ENCODE results near the gene HOXA4.

Gene HOXA4

DNA sequence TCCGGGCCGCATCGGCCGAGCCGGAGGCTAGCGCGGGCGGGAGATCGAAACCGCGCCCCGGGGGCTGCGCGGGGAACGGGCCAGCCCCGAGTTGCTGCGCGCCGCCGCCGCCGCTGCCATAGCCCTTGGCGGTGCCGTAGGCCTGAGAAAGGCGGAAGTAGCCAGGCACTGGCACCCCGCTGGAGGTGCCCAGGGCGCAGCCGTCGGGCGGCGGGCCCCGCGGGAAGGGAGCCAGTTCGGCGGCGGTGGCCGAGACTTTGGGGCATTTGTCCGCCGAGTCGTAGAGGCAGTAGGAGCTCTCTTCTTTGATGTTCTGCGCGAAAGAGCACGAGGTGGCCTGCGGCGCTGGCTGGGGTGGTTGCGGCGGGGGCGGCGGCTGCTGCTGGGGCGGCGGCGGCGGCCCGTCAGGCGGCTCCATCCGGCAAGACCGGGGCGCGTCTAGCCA is 43.0 kb upstream of the HOXA4 start:
- peak overlapping the region; percentile 95 for H4K8ac ChIP-seq (ENCODE audit: low read length)
- H3K9me3 ChIP-seq (ENCODE audit: control insufficient read depth, low read length) = no peaks in the 10 kb centered on the region
- peak overlapping the region; percentile 48 for H3K27ac ChIP-seq (ENCODE audit: low read length, poor library complexity, severe bottlenecking)
- peak overlapping the region; percentile 54 to 82 for H3K4ac ChIP-seq (ENCODE audit: low read depth in 1 of 2, low read length in 2 of 2)
- H2BK12ac ChIP-seq (ENCODE audit: low read length in 2 of 2) = peak overlapping the region; percentile 40 to 83
- no peak overlapping the region for H2AFZ ChIP-seq (ENCODE audit: low read depth, low read length)
- peak overlapping the region; percentile 88 for H2BK5ac ChIP-seq (ENCODE audit: low read depth, low read length, poor library complexity, severe bottlenecking)
- H3K27me3 ChIP-seq (ENCODE audit: control insufficient read depth in 1 of 2, insufficient read depth in 1 of 2, low read length in 2 of 2) = peaks cover 0 to 8% of the 10 kb centered on the region in 2 experiments
- H4K91ac ChIP-seq (ENCODE audit: low read length) = peak overlapping the region; percentile 89
- peak overlapping the region; percentile 58 to 92 for H3K4me3 ChIP-seq (ENCODE audit: insufficient read depth in 1 of 2, low read depth in 1 of 2, low read length in 2 of 2)
- DNase-seq = peak; percentile 50
- no peaks in the 10 kb centered on the region for H3K4me1 ChIP-seq (ENCODE audit: control insufficient read depth, insufficient read depth, low read depth, low read length)
- H3K23ac ChIP-seq (ENCODE audit: low read length in 2 of 2) = peak overlapping the region; percentile 74 to 95
- no peak overlapping the region for H2AK5ac ChIP-seq (ENCODE audit: low read length, severe bottlenecking)
- H2BK120ac ChIP-seq (ENCODE audit: low read depth, low read length) = peak overlapping the region; percentile 96
- peak overlapping the region; percentile 15 to 80 for H3K14ac ChIP-seq (ENCODE audit: low read length in 2 of 2)
- no peaks in the 10 kb centered on the region for H3K79me1 ChIP-seq (replicated peaks; ENCODE audit: low read length, poor library complexity, severe bottlenecking)
- peak overlapping the region; percentile 90 to 91 for H3K18ac ChIP-seq (ENCODE audit: low read depth in 1 of 2, low read length in 2 of 2)
- peak overlapping the region; percentile 60 for H3K4me2 ChIP-seq (ENCODE audit: low read length, poor library complexity, severe bottlenecking)
- H3K9ac ChIP-seq (ENCODE audit: low read length) = peak overlapping the region; percentile 90
- peak overlapping the region; percentile 91 for H2BK15ac ChIP-seq (ENCODE audit: low read depth, poor library complexity, severe bottlenecking)
- 2% methylated on average over 51 of the region's 59 CpGs for WGBS
- H3K36me3 ChIP-seq (ENCODE audit: control insufficient read depth in 1 of 2, insufficient read depth in 2 of 2, low read depth in 1 of 2, low read length in 2 of 2) = peaks cover 4 to 68% of the 10 kb centered on the region in 2 experiments

DNA sequence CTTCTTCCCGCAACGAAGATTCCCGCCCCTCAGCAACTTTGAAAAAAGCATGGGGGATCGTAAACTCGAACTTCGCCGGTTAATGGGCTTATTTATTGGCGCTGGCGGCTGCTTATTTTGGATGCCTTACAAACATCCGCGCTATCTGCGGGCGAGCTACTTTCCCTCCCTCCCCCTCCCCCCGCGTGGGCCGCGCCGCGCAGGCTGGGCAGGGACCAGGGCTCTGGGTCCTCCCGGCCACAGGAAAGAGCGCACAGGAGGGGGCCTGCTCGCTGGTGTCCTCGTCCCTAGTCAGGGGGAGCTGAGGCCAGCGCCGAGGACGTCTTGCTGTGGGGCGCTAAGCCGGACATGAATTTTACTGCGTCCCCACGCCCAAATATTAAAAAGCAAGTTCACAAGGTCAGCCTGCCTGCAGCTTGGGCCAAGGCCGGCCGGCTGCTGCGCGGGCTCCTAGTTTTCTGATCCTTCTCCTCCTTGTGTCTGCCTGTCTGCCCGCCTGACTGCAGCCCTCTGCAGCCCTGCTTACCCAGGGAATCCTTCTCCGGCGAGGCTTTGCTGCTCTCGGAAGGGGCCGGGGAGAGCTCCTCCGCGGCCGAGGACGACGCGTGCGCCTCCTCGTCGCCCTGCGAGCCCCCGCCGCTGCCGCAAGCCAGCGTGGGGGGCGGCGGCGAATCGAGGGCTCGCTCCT is 42.4 kb upstream of the HOXA4 start:
- peak overlapping the region; percentile 64 to 90 for H3K18ac ChIP-seq (ENCODE audit: low read depth in 1 of 2, low read length in 2 of 2)
- H2AK5ac ChIP-seq (ENCODE audit: low read length, severe bottlenecking) = peak overlapping the region; percentile 83
- peak overlapping the region; percentile 95 for H4K8ac ChIP-seq (ENCODE audit: low read length)
- H2BK5ac ChIP-seq (ENCODE audit: low read depth, low read length, poor library complexity, severe bottlenecking) = peak overlapping the region; percentile 77
- peaks cover 0 to 8% of the 10 kb centered on the region in 2 experiments for H3K27me3 ChIP-seq (ENCODE audit: control insufficient read depth in 1 of 2, insufficient read depth in 1 of 2, low read length in 2 of 2)
- no peak overlapping the region for H2BK15ac ChIP-seq (ENCODE audit: low read depth, poor library complexity, severe bottlenecking)
- peak overlapping the region; percentile 96 for H2BK120ac ChIP-seq (ENCODE audit: low read depth, low read length)
- H2BK12ac ChIP-seq (ENCODE audit: low read length in 2 of 2) = peak overlapping the region in 1 of 2 experiments; percentile 83
- H3K79me1 ChIP-seq (replicated peaks; ENCODE audit: low read length, poor library complexity, severe bottlenecking) = no peaks in the 10 kb centered on the region
- peak overlapping the region; percentile 58 to 92 for H3K4me3 ChIP-seq (ENCODE audit: insufficient read depth in 1 of 2, low read depth in 1 of 2, low read length in 2 of 2)
- peak overlapping the region; percentile 54 to 59 for H3K4ac ChIP-seq (ENCODE audit: low read depth in 1 of 2, low read length in 2 of 2)
- H2AFZ ChIP-seq (ENCODE audit: low read depth, low read length) = no peak overlapping the region
- peaks cover 4 to 72% of the 10 kb centered on the region in 2 experiments for H3K36me3 ChIP-seq (ENCODE audit: control insufficient read depth in 1 of 2, insufficient read depth in 2 of 2, low read depth in 1 of 2, low read length in 2 of 2)
- no peaks in the 10 kb centered on the region for H3K9me3 ChIP-seq (ENCODE audit: control insufficient read depth, low read length)
- H3K23ac ChIP-seq (ENCODE audit: low read length in 2 of 2) = peak overlapping the region; percentile 50 to 74
- H3K9ac ChIP-seq (ENCODE audit: low read length) = peak overlapping the region; percentile 90
- peak overlapping the region in 1 of 2 experiments; percentile 95 for H3K14ac ChIP-seq (ENCODE audit: low read length in 2 of 2)
- H3K4me1 ChIP-seq (ENCODE audit: control insufficient read depth, insufficient read depth, low read depth, low read length) = no peaks in the 10 kb centered on the region
- H4K91ac ChIP-seq (ENCODE audit: low read length) = peak overlapping the region; percentile 89
- peak overlapping the region; percentile 60 for H3K4me2 ChIP-seq (ENCODE audit: low read length, poor library complexity, severe bottlenecking)
- WGBS = 1% methylated on average over 58 of the region's 58 CpGs
- peak overlapping the region; percentile 91 for H3K27ac ChIP-seq (ENCODE audit: low read length, poor library complexity, severe bottlenecking)
- DNase-seq = peak; percentile 60

DNA sequence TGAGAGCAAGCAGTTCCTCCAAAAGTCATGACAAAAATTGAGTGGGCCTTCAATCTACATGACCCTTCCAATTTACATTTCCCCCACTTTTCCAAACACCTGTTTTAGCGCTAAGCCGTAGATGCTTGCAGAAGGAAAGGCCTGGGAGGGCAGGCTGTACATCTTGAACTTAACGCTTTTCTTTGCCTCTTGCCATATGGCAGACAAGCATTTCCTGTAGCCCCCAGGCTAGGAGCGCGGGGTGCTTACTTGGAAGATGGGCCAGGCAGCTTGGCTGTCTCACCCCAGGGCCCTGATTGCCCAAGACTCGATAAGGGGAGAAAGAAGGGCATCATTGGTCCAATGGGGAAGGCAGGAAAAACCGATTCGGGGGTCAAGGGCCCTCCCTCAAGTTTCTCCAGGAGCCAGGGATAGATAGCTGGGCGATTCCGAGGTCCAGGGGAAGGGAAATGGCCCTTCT is 41.8 kb upstream of the HOXA4 start:
- Histone ChIP-seq H3K14ac (ENCODE audit: low read length in 2 of 2) (no peak overlapping the region), H2BK12ac (ENCODE audit: low read length in 2 of 2) (peak overlapping the region in 1 of 2 experiments; percentile 87), H3K23ac (ENCODE audit: low read length in 2 of 2) (no peak overlapping the region), H3K18ac (ENCODE audit: low read depth in 1 of 2, low read length in 2 of 2) (peak overlapping the region in 1 of 2 experiments; percentile 90), H2AK5ac (ENCODE audit: low read length, severe bottlenecking) (peak overlapping the region; percentile 55), H2AFZ (ENCODE audit: low read depth, low read length) (no peak overlapping the region), H2BK15ac (ENCODE audit: low read depth, poor library complexity, severe bottlenecking) (no peak overlapping the region), H4K91ac (ENCODE audit: low read length) (peak overlapping the region; percentile 70), H3K36me3 (ENCODE audit: control insufficient read depth in 1 of 2, insufficient read depth in 2 of 2, low read depth in 1 of 2, low read length in 2 of 2) (peaks cover 4 to 71% of the 10 kb centered on the region in 2 experiments), H3K9ac (ENCODE audit: low read length) (peak overlapping the region; percentile 90), H3K27ac (ENCODE audit: low read length, poor library complexity, severe bottlenecking) (peak overlapping the region; percentile 91), H3K4me3 (ENCODE audit: insufficient read depth in 1 of 2, low read depth in 1 of 2, low read length in 2 of 2) (peak overlapping the region; percentile 58 to 92), H2BK5ac (ENCODE audit: low read depth, low read length, poor library complexity, severe bottlenecking) (peak overlapping the region; percentile 71), H2BK120ac (ENCODE audit: low read depth, low read length) (peak overlapping the region; percentile 84), H3K4me2 (ENCODE audit: low read length, poor library complexity, severe bottlenecking) (peak overlapping the region; percentile 60), H3K4me1 (ENCODE audit: control insufficient read depth, insufficient read depth, low read depth, low read length) (no peaks in the 10 kb centered on the region), H3K27me3 (ENCODE audit: control insufficient read depth in 1 of 2, insufficient read depth in 1 of 2, low read length in 2 of 2) (peaks cover 0 to 8% of the 10 kb centered on the region in 2 experiments), H3K79me1 (replicated peaks; ENCODE audit: low read length, poor library complexity, severe bottlenecking) (no peaks in the 10 kb centered on the region), H4K8ac (ENCODE audit: low read length) (no peak overlapping the region), H3K4ac (ENCODE audit: low read depth in 1 of 2, low read length in 2 of 2) (peak overlapping the region; percentile 9 to 31), H3K9me3 (ENCODE audit: control insufficient read depth, low read length) (no peaks in the 10 kb centered on the region)
- peak; percentile 53 for DNase-seq
- 13% methylated on average over 10 of the region's 10 CpGs for WGBS

DNA sequence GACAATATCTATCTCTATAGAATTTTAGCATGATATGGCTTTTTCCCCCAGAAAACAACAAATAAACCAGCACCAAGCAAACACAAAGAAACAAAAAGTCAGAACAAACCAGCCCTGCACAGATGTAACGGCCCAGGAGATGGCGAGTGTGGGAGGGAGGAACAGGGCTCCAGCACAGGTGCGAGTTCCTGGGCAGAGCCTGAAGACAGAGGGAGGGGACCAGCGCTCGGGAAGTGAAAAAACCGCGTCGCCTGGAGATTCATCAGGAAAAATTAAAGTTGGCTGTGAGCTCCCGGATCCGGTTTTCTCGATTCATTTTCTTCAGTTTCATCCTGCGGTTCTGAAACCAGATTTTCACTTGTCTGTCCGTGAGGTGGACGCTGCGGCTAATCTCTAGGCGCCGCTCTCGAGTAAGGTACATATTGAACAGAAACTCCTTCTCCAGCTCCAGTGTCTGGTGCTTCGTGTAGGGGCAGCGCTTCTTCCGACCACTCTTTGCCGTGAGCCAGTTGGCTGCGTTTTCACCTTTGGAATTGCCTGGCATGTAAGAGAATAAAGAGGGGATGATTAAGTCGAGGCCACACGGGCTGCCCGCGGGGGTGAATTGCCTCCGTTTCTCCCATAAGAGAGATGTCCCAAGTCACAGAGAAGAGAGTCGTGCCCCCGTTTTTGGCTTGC is 41.2 kb upstream of the HOXA4 start:
- peak overlapping the region; percentile 71 for H2BK5ac ChIP-seq (ENCODE audit: low read depth, low read length, poor library complexity, severe bottlenecking)
- WGBS = 7% methylated on average over 30 of the region's 30 CpGs
- H2AFZ ChIP-seq (ENCODE audit: low read depth, low read length) = no peak overlapping the region
- peak overlapping the region in 1 of 2 experiments; percentile 79 for H3K14ac ChIP-seq (ENCODE audit: low read length in 2 of 2)
- H2BK15ac ChIP-seq (ENCODE audit: low read depth, poor library complexity, severe bottlenecking) = no peak overlapping the region
- peak overlapping the region; percentile 84 for H2BK120ac ChIP-seq (ENCODE audit: low read depth, low read length)
- no peak overlapping the region for H4K91ac ChIP-seq (ENCODE audit: low read length)
- H3K27ac ChIP-seq (ENCODE audit: low read length, poor library complexity, severe bottlenecking) = peak overlapping the region; percentile 91
- H3K36me3 ChIP-seq (ENCODE audit: control insufficient read depth in 1 of 2, insufficient read depth in 2 of 2, low read depth in 1 of 2, low read length in 2 of 2) = peaks cover 4 to 66% of the 10 kb centered on the region in 2 experiments
- peaks cover 0 to 8% of the 10 kb centered on the region in 2 experiments for H3K27me3 ChIP-seq (ENCODE audit: control insufficient read depth in 1 of 2, insufficient read depth in 1 of 2, low read length in 2 of 2)
- H2AK5ac ChIP-seq (ENCODE audit: low read length, severe bottlenecking) = peak overlapping the region; percentile 79
- peak overlapping the region in 1 of 2 experiments; percentile 46 for H3K23ac ChIP-seq (ENCODE audit: low read length in 2 of 2)
- no peaks in the 10 kb centered on the region for H3K4me1 ChIP-seq (ENCODE audit: control insufficient read depth, insufficient read depth, low read depth, low read length)
- H3K9me3 ChIP-seq (ENCODE audit: control insufficient read depth, low read length) = no peaks in the 10 kb centered on the region
- peak overlapping the region; percentile 57 to 87 for H2BK12ac ChIP-seq (ENCODE audit: low read length in 2 of 2)
- peak overlapping the region; percentile 65 to 68 for H3K18ac ChIP-seq (ENCODE audit: low read depth in 1 of 2, low read length in 2 of 2)
- peak overlapping the region; percentile 90 for H3K9ac ChIP-seq (ENCODE audit: low read length)
- H3K4ac ChIP-seq (ENCODE audit: low read depth in 1 of 2, low read length in 2 of 2) = peak overlapping the region; percentile 31 to 78
- DNase-seq = peak; percentile 60
- H4K8ac ChIP-seq (ENCODE audit: low read length) = peak overlapping the region; percentile 64
- H3K4me3 ChIP-seq (ENCODE audit: insufficient read depth in 1 of 2, low read depth in 1 of 2, low read length in 2 of 2) = peak overlapping the region; percentile 57 to 92
- H3K79me1 ChIP-seq (replicated peaks; ENCODE audit: low read length, poor library complexity, severe bottlenecking) = no peaks in the 10 kb centered on the region
- H3K4me2 ChIP-seq (ENCODE audit: low read length, poor library complexity, severe bottlenecking) = peak overlapping the region; percentile 60
